NB4 (cell line): ENCODE measurements around the gene DNAJC1.

Experiments used
- CTCF ChIP-seq: IDR thresholded peaks from one replicate; pipeline ENCODE4 v1.5.1; 2012; ENCODE audit warnings: low read depth, low read length
- MAX ChIP-seq: IDR thresholded peaks from 2 replicates; pipeline ENCODE4 v1.6.1; 2011; ENCODE audit warnings: low read depth, low read length
- MYC ChIP-seq: IDR thresholded peaks from 2 replicates; pipeline ENCODE4 v1.6.1; 2011; ENCODE audit warnings: low read depth, low read length
- POLR2A ChIP-seq: IDR thresholded peaks from 2 replicates; pipeline ENCODE4 v1.6.1; 2011; ENCODE audit warnings: mild to moderate bottlenecking; ENCODE audit not compliant: insufficient read length; ENCODE audit errors: extremely low read depth

- no peak for TF ChIP-seq CTCF
- no peak for TF ChIP-seq POLR2A
- TF ChIP-seq MYC = no peak
- TF ChIP-seq MAX = no peak
These were observed 12.6 kb upstream of the DNAJC1 start for GRCh38 chr10:22016046-22016705.
